Choroid plexus epithelial cell (primary cell): ENCODE measurements around the gene CCS.
"Not testable (repeated sequence)": the region's sequence is repeated elsewhere in the genome, so short reads cannot be mapped to it uniquely, and the experiment has no call there.

Experiments used
- DNase-seq: peaks from one replicate; pipeline ENCODE4 v3.0.0-alpha.2; 2010; ENCODE audit warnings: low read depth
- H3K4me3 ChIP-seq: 2 replicates; pipeline ENCODE4 v1.5.1; 2011; ENCODE audit warnings: low read depth, mild to moderate bottlenecking, control low read depth, low read length, moderate library complexity
- CTCF ChIP-seq: conservative IDR thresholded peaks from 2 replicates; pipeline ENCODE4 v1.5.1; 2011; ENCODE audit warnings: low read depth, mild to moderate bottlenecking, control low read depth, inconsistent platforms, low read length, moderate library complexity

The CCS gene

GRCh38 chr11:66592457-66593302, at the start of gene CCS, which contains the start of gene CCDC87:
CCS (plus strand) TSS chr11:66593185; CDS start chr11:66593262, 77 bp downstream.
CCDC87 (minus strand) TSS chr11:66593063; CDS start chr11:66593015, 48 bp downstream.
- peak within 1 kb of the TSS; percentile 71 for H3K4me3 ChIP-seq
- DNase-seq: peak; percentile 96
- TF ChIP-seq CTCF: peak; percentile 78

- TF ChIP-seq CTCF: peak; percentile 74
- DNase-seq: peak; percentile 66
- H3K4me3 ChIP-seq: peak overlapping the region; percentile 22
Observed at GRCh38 chr11:66543263-66544107, 49.5 kb upstream of the CCS start.

- not testable (repeated sequence) for DNase-seq
- H3K4me3 ChIP-seq: peak overlapping the region; percentile 77
Observed at GRCh38 chr11:66544952-66545351, 48.0 kb upstream of the CCS start.

GRCh38 chr11:66545701-66546367, 47.2 kb upstream of the CCS start, which contains the start of gene ZDHHC24:
ZDHHC24 (minus strand) TSS chr11:66546048; CDS start chr11:66546003, 45 bp downstream.
- TF ChIP-seq CTCF: no peak
- DNase-seq: peak; percentile 98
- peak within 1 kb of the TSS; percentile 77 for H3K4me3 ChIP-seq

GRCh38 chr11:66546368-66546965, 46.5 kb upstream of the CCS start, which contains the start of gene ACTN3:
ACTN3 (plus strand) TSS chr11:66546903; CDS start chr11:66546938, 35 bp downstream.
- no peak for TF ChIP-seq CTCF
- H3K4me3 ChIP-seq: peak within 1 kb of the TSS; percentile 77
- peak; percentile 21 for DNase-seq

- TF ChIP-seq CTCF: no peak
- DNase-seq: no peak
- no peak overlapping the region for H3K4me3 ChIP-seq
Observed at GRCh38 chr11:66546966-66547661, 45.9 kb upstream of the CCS start.
